Bronchus fibroblast of lung (primary cell): ENCODE measurements around the gene SLC9C2. TPM values are rescaled to one million over a fixed set of nuclear protein-coding genes. Genes with fewer than 3 reads are reported as not detected.

Experiments used
- total RNA-seq: library from RNA; depleted of rRNA; stranded (reverse); fragments of >200 nt; gene quantifications from 2 replicates; pipeline ENCODE4 v1.2.3, GENCODE V29; 2015

SLC9C2 gene, protein sequence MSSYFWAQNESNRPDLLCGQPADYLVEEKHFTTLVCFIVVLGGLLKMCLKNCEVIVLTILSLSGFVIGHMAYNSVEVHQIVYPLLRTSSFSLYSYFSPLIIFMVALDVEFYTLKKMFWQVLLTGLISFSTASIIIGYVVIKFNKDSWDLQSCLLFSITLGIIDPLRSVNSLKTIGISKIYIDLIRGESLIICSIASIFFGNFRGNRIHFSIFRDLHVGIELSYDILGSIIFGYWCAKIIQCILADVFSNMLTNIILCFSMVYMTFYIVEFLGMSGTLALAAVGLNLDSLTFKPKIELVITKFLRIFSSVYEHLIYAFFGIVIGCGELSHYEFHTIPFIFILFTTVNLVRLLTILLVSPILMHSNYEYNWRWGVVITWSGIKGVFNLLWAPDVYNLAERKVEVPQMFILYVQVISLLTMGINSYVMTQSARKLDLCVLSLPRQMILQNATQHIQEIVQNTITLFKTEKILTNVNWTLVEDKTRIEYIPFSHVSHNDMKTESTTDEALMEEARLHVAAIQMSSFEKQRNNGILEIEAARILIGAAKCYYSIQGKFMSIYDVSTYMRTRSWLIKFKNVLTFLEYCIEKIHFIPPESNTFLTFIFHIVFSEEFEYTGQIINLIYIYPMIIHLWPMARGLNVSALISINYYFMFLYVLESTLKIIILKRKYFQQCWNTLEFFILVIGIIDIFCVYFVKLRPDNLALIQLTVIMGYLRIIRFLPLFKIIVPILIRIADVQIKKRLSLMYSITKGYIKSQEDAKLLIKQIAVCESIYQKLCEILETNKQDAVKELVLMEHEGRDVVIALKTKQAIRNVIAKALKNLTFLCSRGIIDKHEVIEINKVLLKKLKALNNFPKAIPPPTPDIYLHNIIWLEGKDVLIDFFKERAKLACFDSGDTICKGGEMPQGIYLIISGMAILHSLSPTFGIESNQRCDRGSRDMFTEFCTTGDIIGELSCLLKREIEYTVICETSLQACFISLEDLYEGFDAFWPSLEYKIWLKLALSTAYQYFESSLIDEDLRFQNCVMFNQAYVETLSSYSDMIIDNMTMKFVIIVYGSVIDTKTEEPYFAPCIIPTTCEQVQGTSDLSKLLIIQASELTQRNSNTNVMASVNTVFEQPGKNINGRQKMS
- total RNA-seq, result not detected in 2 replicates

DNA sequence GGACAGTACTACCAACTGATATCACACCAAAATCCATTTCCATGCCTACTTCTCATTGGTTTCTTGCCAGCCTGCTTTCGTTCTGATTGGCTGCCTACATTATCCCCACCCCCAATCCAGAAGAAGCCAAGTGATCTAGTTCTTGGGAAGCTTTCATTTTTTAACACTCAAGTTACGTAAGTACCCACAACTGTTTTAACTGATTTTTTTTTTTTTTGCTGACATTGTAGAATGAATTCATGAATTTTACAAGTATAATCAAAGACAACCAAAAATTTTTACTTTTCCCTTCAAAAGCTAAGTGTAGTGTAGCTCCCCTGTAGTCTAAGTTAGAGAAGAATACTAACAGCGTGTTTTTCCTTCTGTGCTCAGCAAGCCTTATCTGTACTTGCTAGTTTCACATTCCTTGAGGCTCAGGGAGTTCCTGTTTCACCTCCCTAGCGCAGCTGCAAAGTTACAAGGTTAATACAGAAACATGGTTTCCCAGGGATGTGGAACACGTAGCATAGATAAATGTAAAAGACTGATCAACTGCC lies at the start of gene SLC9C2:
Gene SLC9C2 (minus strand): TSS at position 17 of the 536 bp plus-strand sequence. CDS start 1,296 bp downstream, outside the sequence.

GRCh38 chr1:173635116-173635515 lies 32.2 kb upstream of the SLC9C2 start, which contains the start of gene TEX50:
Gene TEX50, plus strand, starts transcription at chr1:173635338. Its CDS starts 184 bp downstream, at chr1:173635522.

DNA sequence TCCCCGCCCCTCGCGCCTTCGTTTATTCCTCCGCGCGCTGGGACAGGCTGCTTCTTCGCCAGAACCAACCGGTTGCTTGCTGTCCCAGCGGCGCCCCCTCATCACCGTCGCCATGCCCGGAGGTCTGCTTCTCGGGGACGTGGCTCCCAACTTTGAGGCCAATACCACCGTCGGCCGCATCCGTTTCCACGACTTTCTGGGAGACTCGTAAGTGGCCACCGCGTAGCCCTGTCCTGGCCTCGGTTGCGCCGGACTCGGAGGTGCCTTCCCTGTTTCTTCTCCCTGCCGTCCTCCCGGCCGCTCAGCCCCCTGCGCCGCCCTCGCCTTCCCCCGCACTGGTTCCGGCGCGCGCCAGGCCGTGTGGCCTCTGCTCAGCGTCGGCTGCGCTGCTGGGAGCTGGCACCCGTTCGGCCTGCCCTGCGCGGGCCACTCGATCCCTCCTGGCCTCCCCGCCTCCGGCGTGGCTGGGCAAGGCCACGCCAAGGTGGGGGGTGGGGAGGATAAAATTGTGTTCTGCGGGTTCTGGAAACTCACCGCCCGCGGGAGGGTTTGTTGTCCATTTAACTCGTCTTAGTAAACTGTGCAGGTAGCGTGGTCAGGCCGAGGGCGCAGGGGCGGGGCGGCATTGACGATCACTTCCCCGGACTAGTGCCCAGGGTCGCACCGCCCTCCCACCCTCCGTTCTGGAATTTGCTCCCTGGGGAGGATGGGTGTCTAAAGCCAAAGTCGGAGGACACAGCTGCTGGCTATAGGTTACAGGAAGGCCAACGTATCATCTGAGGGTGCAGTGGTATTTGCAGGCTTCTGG lies 125.4 kb downstream of the SLC9C2 start, which contains the start of gene PRDX6:
Gene PRDX6 (plus strand): TSS at position 50 of the 808 bp plus-strand sequence. CDS start 63 bp downstream, at position 113.

Other genes starting within 250 kb of the SLC9C2 start
- 256 and 317 TPM in 2 replicates for gene PRDX6, start 125.7 kb downstream of the SLC9C2 start, total RNA-seq
- not detected in 2 replicates for gene TEX50, start 32.3 kb upstream of the SLC9C2 start, total RNA-seq
- 0.30 and 0.50 TPM in 2 replicates for gene ANKRD45, start 66.8 kb upstream of the SLC9C2 start, total RNA-seq
- gene KLHL20, start 111.9 kb upstream of the SLC9C2 start, total RNA-seq, result 12.5 and 19.8 TPM in 2 replicates
- 29.6 and 30.6 TPM in 2 replicates for gene DARS2, start 221.6 kb upstream of the SLC9C2 start, total RNA-seq
- gene CENPL, start 221.8 kb upstream of the SLC9C2 start, total RNA-seq, result 22.9 and 23.8 TPM in 2 replicates